Ramos (cell line): ENCODE data around the gene FAM200A.
"Not testable (repeated sequence)": the region's sequence is repeated elsewhere in the genome, so short reads cannot be mapped to it uniquely, and the experiment has no call there.

Experiments used
- in situ Hi-C: fragments of 300-500 bp; cut with MboI; formaldehyde crosslinking; loops from one replicate; pipeline ENCODE4 v1.14.3; 2022; ENCODE audit warnings: low sequenced_read_pairs; ENCODE audit not compliant: unreplicated experiment

FAM200A gene

DNA sequence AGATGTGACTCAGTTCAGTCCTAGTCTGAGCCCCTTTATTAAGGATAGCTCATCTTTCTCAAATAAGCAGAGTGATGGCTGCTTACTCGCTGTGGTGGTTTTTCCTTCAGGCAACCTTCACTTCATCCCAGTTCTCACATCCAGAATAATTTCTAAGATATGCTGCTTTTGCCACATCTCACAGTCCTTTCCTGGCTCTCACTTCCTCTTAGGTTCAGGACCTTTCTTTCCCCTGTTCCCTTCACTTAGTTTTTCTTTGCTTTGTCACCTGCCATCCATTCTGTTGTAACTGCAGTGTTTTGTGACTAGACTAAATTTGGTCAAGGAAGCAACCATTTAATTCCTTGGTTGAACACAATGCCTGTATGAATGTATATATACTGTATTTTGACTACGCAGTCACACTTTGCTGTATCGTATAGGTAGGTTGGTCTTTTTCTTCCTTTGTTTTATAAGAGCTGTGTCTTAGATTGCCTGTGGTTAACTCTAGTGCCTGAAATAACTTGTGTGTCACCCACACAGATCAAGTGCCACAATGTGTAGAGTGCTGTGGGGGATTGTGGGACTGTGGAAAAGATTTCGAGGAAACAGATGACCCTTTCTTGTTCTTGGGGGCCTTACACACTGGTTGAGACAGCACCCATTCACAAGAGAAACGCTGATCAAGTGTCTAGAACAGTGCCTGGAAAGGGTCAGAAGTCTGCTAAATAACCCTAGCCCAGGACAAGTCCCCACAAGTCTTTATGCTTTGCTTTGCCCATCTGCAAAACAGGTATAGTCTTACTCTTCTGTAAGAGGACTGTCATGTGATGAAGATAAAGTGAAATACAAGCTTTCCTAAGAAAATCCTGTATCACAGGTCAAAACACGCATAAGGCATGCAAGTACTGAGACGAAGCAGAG, 9.2 kb upstream of the FAM200A start:
- in situ Hi-C loops, result loop anchor here (5.0 kb wide), 1 partner anchor 56 kb away; the partner anchor contains the start of gene ZSCAN25

DNA sequence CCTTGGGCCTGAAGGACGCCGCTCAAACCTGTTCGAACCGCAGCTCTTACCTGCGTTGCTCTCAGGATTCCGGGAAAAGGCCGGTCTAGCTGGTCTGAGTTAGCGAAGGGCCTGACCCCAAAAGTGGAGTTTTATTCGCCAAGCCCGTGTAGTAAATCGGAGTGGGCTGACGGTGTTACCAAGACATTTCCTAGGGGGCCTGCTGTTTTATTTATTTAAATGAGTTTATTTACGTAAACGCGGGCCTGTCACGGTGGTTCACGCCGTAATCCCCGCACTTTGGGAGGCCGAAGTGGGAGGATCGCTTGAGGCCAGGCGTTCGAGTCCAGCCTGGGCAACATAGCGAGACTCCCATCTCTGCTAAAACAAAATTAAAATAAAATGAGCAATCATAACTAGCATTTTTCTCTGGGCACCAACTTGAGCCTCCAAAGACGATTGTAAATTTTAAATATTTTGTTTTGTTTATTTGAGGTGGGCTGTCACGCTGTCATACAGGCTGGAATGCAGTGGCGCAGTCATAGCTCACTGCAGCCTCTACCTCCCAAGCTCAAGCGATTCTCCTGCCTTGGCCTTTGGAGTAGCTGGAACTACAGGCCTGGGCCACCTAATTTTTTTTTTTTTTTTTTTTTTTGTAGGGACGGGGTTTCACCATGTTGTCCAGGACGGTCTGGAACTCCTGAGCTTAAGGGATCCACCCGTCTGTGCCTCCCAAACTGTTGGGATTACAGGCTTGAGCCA, 7.4 kb upstream of the FAM200A start:
- in situ Hi-C loops, result no loop called here

DNA sequence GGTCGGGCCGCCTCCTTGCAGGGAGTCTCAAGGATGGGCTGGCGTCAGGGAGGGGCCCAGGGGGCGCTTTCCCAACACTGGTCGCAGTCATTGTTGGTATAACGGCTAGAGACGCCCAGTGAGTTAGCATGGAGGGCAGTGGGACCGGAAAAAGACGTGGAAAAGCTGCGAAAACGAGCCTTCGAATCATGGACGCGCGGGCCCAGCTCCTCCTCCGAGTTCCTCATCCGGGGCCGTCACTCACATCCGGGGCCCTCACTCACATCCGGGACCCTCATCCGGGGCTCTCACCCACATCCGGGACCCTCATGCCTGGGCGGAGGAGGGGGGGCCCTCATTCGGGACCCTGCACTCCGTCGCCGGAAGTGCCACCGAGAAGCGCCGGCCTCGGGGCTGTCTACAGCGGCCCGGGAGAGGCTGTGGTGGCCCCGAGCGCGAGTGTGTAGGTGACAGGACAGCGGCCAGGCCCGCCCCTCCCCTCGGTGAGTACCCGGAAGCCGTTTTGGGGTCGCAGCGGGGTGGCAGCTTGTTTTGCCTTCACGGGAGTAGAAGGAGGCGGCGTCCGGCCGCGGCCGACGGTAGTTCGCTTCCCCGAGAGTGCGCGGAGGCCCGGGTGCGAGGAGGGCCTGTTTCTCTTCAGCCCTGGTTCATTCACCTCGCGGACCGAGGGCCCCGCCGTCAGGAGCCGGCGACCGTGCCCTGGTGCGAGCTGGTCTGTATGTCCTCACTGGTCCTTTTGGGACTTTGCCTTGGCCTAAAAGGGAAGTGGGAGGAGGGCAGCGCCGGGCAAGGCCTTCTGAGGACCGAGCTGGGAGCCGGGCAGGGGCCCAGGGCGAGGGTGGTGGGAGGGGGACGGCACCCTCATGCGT, 6.6 kb upstream of the FAM200A start, which contains the start of gene ZNF655:
TSS of gene ZNF655 (plus strand) at position 337 of the 869 bp plus-strand sequence. CDS start 1,918 bp downstream, outside the sequence.
- in situ Hi-C loops, result no loop called here

DNA sequence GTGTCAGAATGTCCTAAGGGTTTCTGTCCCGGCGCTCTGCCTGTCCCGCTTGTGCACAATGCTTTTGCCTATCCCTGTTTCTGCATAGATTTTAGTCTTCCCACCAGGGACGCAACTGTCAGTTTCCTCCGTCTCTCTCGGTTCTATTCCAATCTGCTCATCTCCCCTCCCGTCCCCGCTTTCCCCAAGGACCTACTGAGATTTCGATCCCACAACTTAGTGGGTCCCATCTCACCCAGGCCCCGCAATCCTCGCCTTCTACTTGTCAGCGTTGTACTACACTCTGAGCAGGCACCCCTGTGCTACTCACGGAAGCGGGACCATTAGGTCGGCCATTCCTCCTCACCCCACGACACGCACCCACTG, 6.0 kb upstream of the FAM200A start:
- in situ Hi-C loops, result no loop called here

DNA sequence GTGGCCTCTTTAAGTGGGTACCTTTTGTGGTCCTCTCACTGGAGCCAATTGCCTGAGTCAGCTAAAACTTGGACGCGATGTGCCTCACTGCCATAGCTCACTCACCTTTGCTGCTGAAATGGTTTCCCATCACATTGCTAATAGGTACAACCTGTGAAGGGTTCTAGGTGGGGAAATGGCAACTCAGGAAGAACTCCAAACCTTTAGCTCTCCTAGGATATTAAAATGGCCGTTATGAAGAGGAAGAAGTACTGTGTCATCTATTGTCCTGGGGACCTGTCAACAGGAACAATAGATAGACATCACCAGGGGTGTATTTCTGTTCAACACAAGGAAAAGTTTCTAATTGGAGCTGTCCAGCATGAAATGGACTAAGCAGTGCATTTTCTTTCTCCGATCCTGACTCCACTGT, 5.3 kb upstream of the FAM200A start:
- in situ Hi-C loops, result no loop called here

DNA sequence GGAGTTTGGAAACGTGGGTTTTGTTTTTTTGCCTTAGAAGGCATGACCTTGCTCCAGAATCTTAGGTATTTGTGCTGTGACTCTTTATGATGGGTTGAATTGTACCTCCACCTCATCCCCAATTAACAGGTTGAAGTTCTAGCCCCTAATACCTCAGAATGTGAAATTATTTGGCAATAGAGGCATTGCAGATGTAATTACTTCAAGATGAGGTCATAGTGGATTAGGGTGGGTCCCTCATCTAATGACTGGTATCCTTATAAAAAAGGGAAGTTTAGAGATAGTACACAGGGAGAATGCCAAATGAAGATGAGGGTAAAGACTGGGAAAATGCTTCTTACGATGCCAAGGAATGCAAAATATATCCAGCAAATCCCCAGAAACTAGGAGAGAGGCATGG, 3.0 kb upstream of the FAM200A start:
- in situ Hi-C loops, result no loop called here

DNA sequence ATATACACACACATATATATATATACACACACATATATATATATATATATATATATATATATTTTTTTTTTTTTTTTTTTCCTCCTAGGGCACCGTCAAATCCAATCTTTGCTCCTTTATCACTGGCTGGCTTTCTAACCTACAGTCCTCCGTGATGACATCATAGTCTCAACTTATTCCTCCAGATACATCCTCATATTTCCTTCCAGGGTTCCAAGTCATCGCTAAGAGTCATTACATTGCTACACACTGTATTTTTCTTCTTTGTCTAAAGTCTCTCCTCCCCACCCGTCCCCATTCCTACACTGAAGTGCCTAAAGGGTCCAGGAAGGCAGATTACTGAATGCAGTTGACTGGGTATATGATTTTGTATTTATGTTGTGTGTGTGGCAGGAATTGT, 1.1 kb upstream of the FAM200A start:
- in situ Hi-C loops, result no loop called here

DNA sequence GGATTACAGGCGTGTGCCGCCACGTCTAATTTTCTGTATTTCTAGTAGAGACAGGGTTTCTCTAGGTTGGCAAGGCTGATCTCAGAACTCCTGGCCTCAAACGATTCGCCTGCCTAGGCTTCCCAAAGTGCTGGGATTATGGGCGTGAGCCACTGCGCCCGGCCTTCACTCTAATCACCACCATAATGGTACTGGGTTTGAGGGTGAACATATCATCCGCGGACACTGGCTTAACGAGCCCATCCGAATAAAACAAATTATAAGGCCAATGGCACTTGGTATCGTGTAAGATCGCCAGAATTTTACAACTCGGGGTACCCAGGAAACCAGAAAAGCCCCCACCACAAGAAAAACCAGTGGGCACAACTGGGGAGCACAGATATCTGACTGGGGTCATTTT, 580 bp downstream of the FAM200A start:
- in situ Hi-C loops, result no loop called here

DNA sequence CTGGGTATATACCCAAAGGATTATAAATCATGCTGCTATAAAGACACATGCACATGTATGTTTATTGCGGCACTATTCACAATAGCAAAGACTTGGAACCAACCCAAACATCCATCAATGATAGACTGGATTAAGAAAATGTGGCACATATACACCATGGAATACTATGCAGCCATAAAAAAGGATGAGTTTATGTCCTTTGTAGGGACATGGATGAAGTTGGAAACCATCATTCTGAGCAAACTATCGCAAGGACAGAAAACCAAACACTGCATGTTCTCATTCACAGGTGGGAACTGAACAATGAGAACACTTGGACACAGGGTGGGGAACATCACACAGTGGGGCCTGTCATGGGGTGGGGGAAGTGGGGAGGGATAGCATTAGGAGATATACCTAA, 2.4 kb downstream of the FAM200A start:
- in situ Hi-C loops, result not testable (repeated sequence)

DNA sequence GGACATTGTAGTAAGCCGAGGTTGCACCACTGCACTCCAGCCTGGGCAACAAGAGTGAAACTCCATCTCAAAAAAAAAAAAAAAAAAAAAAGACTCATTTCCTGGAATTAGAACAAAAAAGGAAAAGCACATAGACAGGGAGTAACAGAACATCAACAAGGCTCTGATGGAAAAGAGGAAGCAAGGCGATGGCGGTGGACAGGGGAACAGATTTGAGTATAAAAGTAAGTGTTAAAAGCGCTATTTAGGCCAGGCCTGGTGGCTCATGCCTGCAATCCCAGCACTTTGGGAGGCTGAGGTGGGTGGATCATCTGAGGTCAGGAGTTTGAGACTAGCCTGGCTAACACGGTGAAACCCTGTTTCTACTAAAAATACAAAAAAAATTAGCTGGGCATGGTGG, 6.6 kb downstream of the FAM200A start:
- in situ Hi-C loops, result not testable (repeated sequence)

DNA sequence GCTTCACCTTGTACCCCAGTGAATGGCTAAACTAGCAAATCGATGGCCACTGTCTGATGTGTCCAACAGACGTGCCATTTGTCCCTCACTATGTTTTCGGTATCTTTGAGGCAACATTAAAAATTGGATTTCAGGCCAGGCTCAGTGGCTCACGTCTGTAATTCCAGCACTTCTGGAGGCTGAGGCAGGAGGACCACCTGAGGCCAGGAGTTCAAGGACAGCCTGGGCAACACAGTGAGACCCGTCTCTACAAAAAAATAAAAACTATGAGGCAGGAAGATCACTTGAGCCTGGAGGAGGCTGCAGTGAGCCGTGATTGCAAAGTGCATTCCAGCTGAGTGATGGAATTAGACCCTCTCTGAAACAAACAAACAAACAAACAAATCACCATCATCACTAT, 8.0 kb downstream of the FAM200A start:
- in situ Hi-C loops, result no loop called here

DNA sequence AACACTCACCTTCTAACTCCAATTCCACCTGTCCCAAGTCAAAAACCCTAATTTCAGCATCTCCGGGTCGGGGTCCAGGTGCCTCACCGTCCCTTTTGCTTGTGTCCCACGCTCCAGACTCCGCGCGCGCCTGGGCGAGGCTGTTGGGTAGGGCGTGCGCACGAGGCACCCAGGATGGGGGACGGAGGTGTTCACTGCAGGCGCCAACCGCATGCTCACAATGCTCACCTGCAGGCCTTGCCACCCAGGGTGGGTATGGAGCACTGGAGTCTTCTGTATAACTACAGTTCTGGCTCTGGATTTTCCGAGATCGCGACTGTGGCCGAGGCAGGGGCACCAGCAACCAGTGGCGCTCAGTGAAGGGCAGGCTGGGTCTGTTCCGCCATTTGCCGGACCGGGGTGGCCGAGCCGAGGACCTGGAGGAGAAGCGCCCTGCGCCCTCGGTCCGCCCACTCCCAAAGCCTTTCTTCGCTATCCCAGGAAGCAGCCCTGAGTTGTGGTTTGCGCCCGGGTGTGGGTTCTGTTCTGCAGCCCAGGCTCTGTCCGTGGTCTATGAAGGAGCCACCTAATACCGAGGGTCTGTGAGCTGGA, 8.7 kb downstream of the FAM200A start:
- in situ Hi-C loops, result no loop called here

DNA sequence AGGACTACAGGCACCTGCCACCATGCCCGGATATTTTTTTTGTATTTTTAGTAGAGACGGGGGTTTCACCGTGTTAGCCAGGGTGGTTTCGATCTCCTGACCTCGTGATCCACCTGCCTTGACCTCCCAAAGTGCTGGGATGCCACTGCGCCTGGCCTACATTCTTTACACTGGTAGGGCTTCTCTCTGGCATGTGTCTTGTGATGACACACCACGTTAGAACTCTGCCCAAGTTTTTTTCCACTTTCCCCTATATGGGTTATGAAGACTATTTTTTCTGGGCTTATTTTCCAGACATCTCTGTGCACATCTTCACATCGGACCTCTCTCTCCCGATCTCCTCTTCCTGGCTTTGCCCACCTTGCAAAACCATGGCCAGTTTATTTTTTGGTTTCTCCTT, 10.7 kb downstream of the FAM200A start:
- in situ Hi-C loops, result no loop called here

DNA sequence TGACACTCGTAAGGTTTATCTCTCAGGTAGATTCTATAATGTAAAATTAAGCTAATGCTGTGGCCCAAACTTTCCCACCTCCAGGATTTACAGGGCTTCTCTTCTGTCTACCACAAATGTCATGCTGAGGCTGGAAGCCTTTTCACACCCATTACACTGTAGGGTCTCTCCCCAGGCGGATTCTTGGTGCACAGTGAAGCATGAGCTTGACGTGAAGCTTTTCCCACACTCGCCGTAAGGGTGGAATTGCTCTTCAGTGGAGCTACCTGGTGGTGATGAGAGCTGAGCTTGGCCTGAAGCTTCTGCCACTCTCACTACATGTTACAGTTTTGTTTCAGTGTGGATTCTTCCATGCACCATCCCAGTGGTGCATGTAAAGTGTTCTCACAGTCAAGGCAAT, 11.4 kb downstream of the FAM200A start:
- in situ Hi-C loops, result no loop called here

DNA sequence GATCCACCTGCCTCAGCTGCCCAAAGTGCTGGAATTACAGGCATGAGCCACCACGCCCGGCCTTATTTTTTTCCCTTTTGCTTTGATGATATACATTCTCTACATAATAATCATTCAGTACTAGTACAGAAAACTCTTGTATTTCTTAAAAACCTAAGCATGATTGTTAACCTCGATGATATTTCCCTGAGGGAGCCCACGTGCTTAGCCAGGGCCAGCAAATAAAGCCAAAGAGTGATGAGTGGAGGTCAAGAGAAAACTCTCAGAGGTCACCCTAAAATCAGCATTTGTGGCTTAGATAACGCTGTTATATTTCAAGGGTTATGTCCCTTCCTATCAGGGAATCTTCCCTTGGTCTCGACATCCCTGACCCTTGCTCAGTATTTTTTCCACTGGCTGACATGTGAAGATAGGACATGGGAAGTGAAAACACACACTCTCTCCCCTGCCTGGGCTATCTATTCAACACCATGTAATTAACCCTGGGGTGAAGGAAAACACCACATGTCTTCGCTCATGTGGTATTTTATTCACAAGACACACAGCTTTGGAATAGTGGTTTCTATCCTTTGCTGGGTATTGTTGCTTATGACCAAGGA, 12.6 kb downstream of the FAM200A start:
- in situ Hi-C loops, result no loop called here

DNA sequence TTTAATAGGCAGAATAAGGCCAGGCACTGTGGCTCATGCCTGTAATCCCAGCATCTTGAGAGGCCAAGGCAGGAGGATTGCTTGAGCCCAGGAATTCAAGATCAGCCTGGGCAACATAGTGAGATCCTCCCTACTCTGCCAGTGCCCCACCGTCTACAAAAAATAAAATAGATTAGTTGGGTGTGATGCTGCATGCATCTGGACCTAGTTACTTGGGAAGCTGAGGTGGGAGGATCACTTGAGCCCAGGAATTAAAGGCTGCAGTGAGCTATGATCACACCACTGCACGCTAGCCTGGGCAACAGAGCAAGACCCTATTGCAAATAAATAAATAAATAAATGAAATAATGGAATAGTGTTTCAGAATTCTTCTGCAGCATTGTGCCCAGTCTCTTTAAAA, 16.2 kb downstream of the FAM200A start:
- in situ Hi-C loops, result no loop called here

DNA sequence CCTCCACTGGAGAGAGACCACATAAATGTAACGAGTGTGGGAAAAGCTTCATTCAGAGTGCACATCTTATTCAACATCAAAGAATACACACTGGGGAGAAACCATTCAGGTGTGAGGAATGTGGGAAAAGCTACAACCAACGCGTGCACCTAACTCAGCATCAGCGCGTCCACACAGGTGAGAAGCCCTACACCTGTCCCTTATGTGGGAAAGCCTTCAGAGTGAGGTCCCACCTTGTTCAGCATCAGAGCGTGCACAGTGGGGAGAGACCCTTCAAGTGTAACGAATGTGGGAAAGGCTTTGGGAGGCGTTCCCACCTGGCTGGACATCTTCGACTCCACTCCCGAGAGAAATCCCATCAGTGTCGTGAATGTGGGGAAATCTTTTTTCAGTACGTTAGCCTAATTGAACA, 20.6 kb downstream of the FAM200A start:
- in situ Hi-C loops, result no loop called here

DNA sequence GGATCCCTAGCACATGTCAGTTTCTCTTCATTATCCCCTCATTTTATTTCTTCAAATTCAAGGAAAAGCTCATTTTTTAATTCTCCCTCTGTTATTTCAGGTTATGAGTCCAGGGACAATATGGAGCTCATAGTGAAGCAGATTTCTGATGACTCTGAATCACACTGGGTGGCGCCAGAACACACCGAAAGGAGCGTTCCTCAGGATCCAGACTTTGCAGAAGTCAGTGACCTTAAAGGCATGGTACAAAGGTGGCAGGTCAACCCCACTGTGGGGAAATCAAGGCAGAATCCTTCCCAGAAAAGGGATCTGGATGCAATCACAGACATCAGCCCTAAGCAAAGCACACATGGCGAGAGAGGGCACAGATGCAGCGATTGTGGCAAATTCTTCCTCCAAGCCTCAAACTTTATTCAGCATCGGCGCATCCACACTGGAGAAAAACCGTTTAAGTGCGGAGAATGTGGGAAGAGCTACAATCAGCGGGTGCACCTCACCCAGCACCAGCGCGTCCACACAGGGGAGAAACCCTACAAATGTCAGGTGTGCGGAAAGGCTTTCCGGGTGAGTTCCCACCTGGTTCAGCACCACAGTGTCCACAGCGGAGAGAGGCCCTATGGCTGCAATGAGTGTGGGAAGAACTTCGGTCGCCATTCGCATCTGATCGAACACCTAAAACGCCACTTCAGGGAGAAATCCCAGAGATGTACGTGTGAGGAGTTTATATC, 26.0 kb downstream of the FAM200A start:
- in situ Hi-C loops, result no loop called here

DNA sequence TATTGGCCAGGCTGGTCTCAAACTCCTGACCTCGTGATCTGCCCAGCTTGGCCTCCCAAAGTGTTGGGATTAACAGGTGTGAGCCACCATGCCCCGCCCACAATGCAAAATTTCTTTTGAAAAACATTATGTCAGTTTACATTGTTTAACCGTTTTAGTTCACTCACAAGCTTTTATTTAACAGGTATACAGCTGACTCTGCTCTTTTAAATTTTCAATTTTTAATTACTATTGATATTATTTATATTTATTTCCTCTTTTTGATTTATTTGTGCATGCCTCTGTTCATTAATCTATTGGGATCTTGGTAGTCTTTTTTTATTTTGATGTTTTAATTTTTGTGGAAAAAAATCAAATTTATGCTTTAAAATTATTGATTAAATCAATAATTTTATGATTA, 30.5 kb downstream of the FAM200A start:
- in situ Hi-C loops, result no loop called here
